Vagina (tissue), 2 donors: ENCODE data around the gene NAV2. TPM values are rescaled to one million over a fixed set of nuclear protein-coding genes. Genes with fewer than 3 reads are reported as not detected.

Source experiments
- DNase-seq, 2 donors: peaks; one replicate each; pipeline ENCODE4 v3.0.0-alpha.2; 2017; ENCODE audit errors: extremely low spot score in 2 of 2
- H3K27ac ChIP-seq: fragments of 200-600 bp; sonication (generic); one replicate; pipeline ENCODE4 v1.5.1; 2019
- H3K27me3 ChIP-seq: fragments of 200-600 bp; sonication (generic); one replicate; pipeline ENCODE4 v1.5.1; 2019
- H3K36me3 ChIP-seq, 2 donors: fragments of 200-600 bp; sonication (generic); one replicate each; pipeline ENCODE4 v1.5.1; 2017 to 2019
- H3K4me1 ChIP-seq: fragments of 200-600 bp; sonication (generic); one replicate; pipeline ENCODE4 v1.5.1; 2019
- H3K4me3 ChIP-seq, 2 donors: fragments of 200-600 bp; sonication (generic); 1 replicate in 1 of 2; 2 replicates in 1 of 2; pipeline ENCODE4 v1.5.1; 2016 to 2019
- H3K9me3 ChIP-seq: fragments of 200-600 bp; sonication (generic); one replicate; pipeline ENCODE4 v1.5.1; 2019
- CTCF ChIP-seq, 3 experiments: fragments of 450-650 bp in 2 of 3; fragments of 200-600 bp in 1 of 3; sonication (generic) in 1 of 3; IDR thresholded peaks; one replicate each; pipeline ENCODE4 v1.5.1; 2017 to 2019; ENCODE audit warnings: antibody characterized with exemption in 3 of 3, mild to moderate bottlenecking in 2 of 3, moderate library complexity in 2 of 3
- POLR2A ChIP-seq, 2 donors: fragments of 450-650 bp; IDR thresholded peaks; one replicate each; pipeline ENCODE4 v1.6.1; 2017; ENCODE audit warnings: antibody characterized with exemption in 2 of 2, mild to moderate bottlenecking in 2 of 2, moderate library complexity in 2 of 2
- POLR2AphosphoS5 ChIP-seq, 2 donors: sonication (generic); formaldehyde crosslinking; IDR thresholded peaks; one replicate each; pipeline ENCODE4 v1.9.0; 2017; ENCODE audit warnings: antibody characterized with exemption in 2 of 2, mild to moderate bottlenecking in 2 of 2, low read depth in 1 of 2; ENCODE audit not compliant: insufficient read depth in 1 of 2
- intact Hi-C: fragments of 100-400 bp; cut with DNase I; formaldehyde crosslinking; loops from one replicate; pipeline ENCODE4 v1.15.1; 2023
- total RNA-seq: library from RNA; depleted of rRNA; stranded (reverse); fragments of >200 nt; gene quantifications from one replicate; pipeline ENCODE4 v1.2.3, GENCODE V29; 2016

The NAV2 gene
- total RNA-seq, 1 donor from 2014 or later, result 25.3 TPM

GRCh38 chr11:19817870-19818269 is 105.2 kb downstream of the NAV2 start:
- Histone ChIP-seq H3K36me3 (no peaks in the 10 kb centered on the region), H3K27ac (no peak overlapping the region), H3K27me3 (no peaks in the 10 kb centered on the region), H3K4me1 (no peaks in the 10 kb centered on the region), H3K9me3 (no peaks in the 10 kb centered on the region), H3K4me3 (no peak overlapping the region)
- no peak for DNase-seq
- intact Hi-C loops, result no loop called here
- TF ChIP-seq POLR2AphosphoS5 (IDR thresholded peaks at IDR 0.05; ENCODE audit: insufficient read depth in 1 of 2, low read depth in 1 of 2) (no peak), CTCF (IDR thresholded peaks at IDR 0.05) (no peak)

- Histone ChIP-seq H3K27ac (no peak overlapping the region), H3K4me3 (no peak overlapping the region), H3K4me1 (no peaks in the 10 kb centered on the region), H3K9me3 (no peaks in the 10 kb centered on the region), H3K36me3 (no peaks in the 10 kb centered on the region), H3K27me3 (no peaks in the 10 kb centered on the region)
- no peak for TF ChIP-seq CTCF (IDR thresholded peaks at IDR 0.05)
- no peak for TF ChIP-seq POLR2A (IDR thresholded peaks at IDR 0.05)
- TF ChIP-seq POLR2AphosphoS5 (IDR thresholded peaks at IDR 0.05; ENCODE audit: insufficient read depth in 1 of 2, low read depth in 1 of 2), result no peak
- DNase-seq, result no peak
- intact Hi-C loops, result no loop called here
Observed at GRCh38 chr11:19818619-19819018, 106.0 kb downstream of the NAV2 start.

GRCh38 chr11:19819148-19819547 is 106.5 kb downstream of the NAV2 start:
- H3K36me3 ChIP-seq, result no peaks in the 10 kb centered on the region
- no peak overlapping the region for H3K27ac ChIP-seq
- H3K4me3 ChIP-seq, result no peak overlapping the region
- H3K9me3 ChIP-seq, result no peaks in the 10 kb centered on the region
- no peaks in the 10 kb centered on the region for H3K4me1 ChIP-seq
- no peaks in the 10 kb centered on the region for H3K27me3 ChIP-seq
- no peak for DNase-seq
- no peak for TF ChIP-seq POLR2AphosphoS5 (IDR thresholded peaks at IDR 0.05; ENCODE audit: insufficient read depth in 1 of 2, low read depth in 1 of 2)
- TF ChIP-seq CTCF (IDR thresholded peaks at IDR 0.05), result no peak
- no peak for TF ChIP-seq POLR2A (IDR thresholded peaks at IDR 0.05)
- intact Hi-C loops, result no loop called here

- intact Hi-C loops, result no loop called here
- TF ChIP-seq CTCF (IDR thresholded peaks at IDR 0.05) (no peak), POLR2AphosphoS5 (IDR thresholded peaks at IDR 0.05; ENCODE audit: insufficient read depth in 1 of 2, low read depth in 1 of 2) (no peak), POLR2A (IDR thresholded peaks at IDR 0.05) (no peak)
- H3K4me1 ChIP-seq, result no peaks in the 10 kb centered on the region
- no peaks in the 10 kb centered on the region for H3K9me3 ChIP-seq
- H3K27ac ChIP-seq, result no peak overlapping the region
- DNase-seq, result no peak
- H3K36me3 ChIP-seq, result no peaks in the 10 kb centered on the region
- no peak overlapping the region for H3K4me3 ChIP-seq
- no peaks in the 10 kb centered on the region for H3K27me3 ChIP-seq
Observed at GRCh38 chr11:19820100-19820499, 107.5 kb downstream of the NAV2 start.

- DNase-seq, result no peak
- Histone ChIP-seq H3K4me1 (no peaks in the 10 kb centered on the region), H3K9me3 (no peaks in the 10 kb centered on the region), H3K27me3 (no peaks in the 10 kb centered on the region), H3K4me3 (no peak overlapping the region), H3K27ac (no peak overlapping the region), H3K36me3 (no peaks in the 10 kb centered on the region)
- intact Hi-C loops, result no loop called here
- TF ChIP-seq CTCF (IDR thresholded peaks at IDR 0.05), result no peak
- no peak for TF ChIP-seq POLR2AphosphoS5 (IDR thresholded peaks at IDR 0.05; ENCODE audit: insufficient read depth in 1 of 2, low read depth in 1 of 2)
- no peak for TF ChIP-seq POLR2A (IDR thresholded peaks at IDR 0.05)
Observed at GRCh38 chr11:19821412-19821875, 108.8 kb downstream of the NAV2 start.
